AG04450 (cell line): ENCODE data around the gene EXOC8. TPM values are rescaled to one million over a fixed set of nuclear protein-coding genes. Genes with fewer than 3 reads are reported as not detected.
A peak's percentile ranks its signal among the peaks of the same experiment; 100 is the strongest.

Source experiments
- CTCF ChIA-PET: fragments of 300-600, 350-600 bp; formaldehyde crosslinking; extraction: SDS; loops from one replicate; lab custom pipeline; 2022; ENCODE audit warnings: antibody characterized with exemption, inconsistent platforms; lab: Charles Lee
- POLR2A ChIA-PET: fragments of 350-600 bp; formaldehyde crosslinking; extraction: SDS; loops from one replicate; lab custom pipeline; 2021; ENCODE audit warnings: antibody characterized with exemption, inconsistent platforms; lab: Yijun Ruan, JAX
- DNase-seq: peaks from one replicate; pipeline ENCODE4 v3.0.0-alpha.2; 2011; ENCODE audit warnings: low read depth, low spot score
- H3K27ac ChIP-seq: one replicate; pipeline ENCODE4 v1.5.1; 2012; ENCODE audit warnings: low read depth, low read length, control low read depth
- H3K27me3 ChIP-seq: one replicate; pipeline ENCODE4 v1.6.0; 2012; ENCODE audit warnings: low read length; ENCODE audit not compliant: control insufficient read depth, insufficient read depth
- H3K4me3 ChIP-seq: 2 replicates; pipeline ENCODE4 v1.5.1; 2011; ENCODE audit warnings: mild to moderate bottlenecking, low read depth, low read length, control low read depth
- H3K9me3 ChIP-seq: 2 replicates; pipeline ENCODE4 v1.5.1; 2012; ENCODE audit warnings: low read length; ENCODE audit not compliant: control insufficient read depth, insufficient read depth
- CTCF ChIP-seq: IDR thresholded peaks from 2 replicates; pipeline ENCODE4 v1.5.1; 2011; ENCODE audit warnings: low read depth, low read length, control low read depth, inconsistent platforms
- polyA plus RNA-seq: library from polyadenylated mRNA; depleted of rRNA; stranded (reverse); fragments of >200 nt; gene quantifications from 2 replicates; pipeline ENCODE4 v1.2.3, GENCODE V29; 2011

Gene EXOC8
- polyA plus RNA-seq, 1 experiment, result 5.0 TPM

GRCh38 chr1:231319080-231319479 lies 18.6 kb downstream of the EXOC8 start:
- DNase-seq, result no peak
- H3K27me3 ChIP-seq, result no peaks in the 10 kb centered on the region
- peaks cover 10% of the 10 kb centered on the region for H3K9me3 ChIP-seq
- POLR2A ChIA-PET, result no interaction called here
- no peak overlapping the region for H3K4me3 ChIP-seq
- H3K27ac ChIP-seq, result no peak overlapping the region
- no peak for TF ChIP-seq CTCF
- CTCF ChIA-PET, result no interaction called here

- DNase-seq, result no peak
- no peak for TF ChIP-seq CTCF
- Histone ChIP-seq H3K9me3 (peaks cover 10% of the 10 kb centered on the region), H3K4me3 (no peak overlapping the region), H3K27ac (no peak overlapping the region), H3K27me3 (no peaks in the 10 kb centered on the region)
- POLR2A ChIA-PET, result no interaction called here
- CTCF ChIA-PET, result no interaction called here
Observed at GRCh38 chr1:231318568-231318967, 19.1 kb downstream of the EXOC8 start.

GRCh38 chr1:231318015-231318355 lies 19.7 kb downstream of the EXOC8 start:
- CTCF ChIA-PET, result no interaction called here
- H3K9me3 ChIP-seq, result peaks cover 10% of the 10 kb centered on the region
- POLR2A ChIA-PET, result no interaction called here

GRCh38 chr1:231317306-231318014 lies 20.2 kb downstream of the EXOC8 start:
- no peak for TF ChIP-seq CTCF
- Histone ChIP-seq H3K4me3 (no peak overlapping the region), H3K9me3 (peaks cover 10% of the 10 kb centered on the region), H3K27me3 (no peaks in the 10 kb centered on the region), H3K27ac (no peak overlapping the region)
- no peak for DNase-seq
- POLR2A ChIA-PET, result no interaction called here
- CTCF ChIA-PET, result no interaction called here

More at GRCh38 chr1:231318015-231318355, 19.7 kb downstream of the EXOC8 start:
- no peak for DNase-seq
- H3K27me3 ChIP-seq, result no peaks in the 10 kb centered on the region
- no peak overlapping the region for H3K4me3 ChIP-seq
- TF ChIP-seq CTCF, result no peak
- no peak overlapping the region for H3K27ac ChIP-seq

- peaks cover 10% of the 10 kb centered on the region for H3K9me3 ChIP-seq
- peak; percentile 43 for TF ChIP-seq CTCF
- no peak overlapping the region for H3K4me3 ChIP-seq
- POLR2A ChIA-PET, result interaction anchor here (1.5 kb wide), 1 partner anchor 22 kb away, joined by 3 read pairs; the partner anchor contains the start of genes EXOC8 and SPRTN
- no peak overlapping the region for H3K27ac ChIP-seq
- DNase-seq, result no peak
- H3K27me3 ChIP-seq, result no peaks in the 10 kb centered on the region
- CTCF ChIA-PET, result interaction anchor here (0.6 to 1.6 kb wide), 8 partner anchors 9 to 1979 kb away, joined by 3 to 6 read pairs (median 4); no protein-coding TSS in a partner anchor
Observed at GRCh38 chr1:231315887-231316286, 21.8 kb downstream of the EXOC8 start.
